Measurements from ENCODE around the gene STK40.
A peak's percentile ranks its signal among the peaks of the same experiment; 100 is the strongest.

DNA sequence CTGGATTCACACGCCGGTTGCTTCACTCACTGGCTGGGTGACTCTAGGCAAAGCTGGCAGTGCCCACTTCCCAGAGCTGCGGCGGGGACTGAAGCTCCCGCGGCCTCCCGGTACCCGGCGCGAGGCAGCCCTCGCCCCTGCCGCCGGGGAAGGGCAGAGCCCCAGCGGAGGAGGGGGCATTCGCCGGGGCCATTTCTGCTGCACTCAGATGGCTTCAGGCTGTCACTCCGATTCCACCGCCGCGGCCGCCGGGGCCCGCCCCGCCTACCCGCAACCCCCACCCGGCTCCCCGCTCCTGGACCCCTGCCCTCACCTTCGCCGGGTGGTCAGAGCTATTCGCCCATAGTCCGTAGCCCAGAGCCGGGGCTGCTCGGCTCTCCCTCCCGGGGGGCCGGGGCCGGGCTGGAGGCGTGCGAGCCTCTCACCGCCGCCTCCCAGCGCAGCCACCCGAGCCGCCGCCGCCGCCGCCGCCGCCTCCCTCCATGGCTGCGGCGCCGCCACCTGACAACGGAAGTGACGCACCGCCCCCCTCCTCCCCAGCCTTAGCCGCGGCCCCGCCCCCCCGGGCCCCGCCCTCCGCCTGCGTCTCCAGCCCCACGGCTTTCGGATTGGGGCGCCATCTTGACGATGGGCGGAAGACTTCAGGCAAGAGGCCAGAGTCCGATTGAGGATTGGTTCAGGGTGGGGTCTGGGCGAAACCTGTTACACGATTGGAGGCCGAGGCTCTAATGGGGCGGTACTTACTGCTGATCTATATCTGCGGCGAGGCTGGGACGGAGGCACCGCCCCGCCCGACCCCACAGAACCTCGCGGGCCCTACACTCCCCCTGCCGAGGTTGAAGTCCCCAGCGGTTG is at the start of gene STK40:
- TF ChIP-seq POLR2A (conservative IDR thresholded peaks at IDR 0.05) (no peak), RBBP5 (IDR thresholded peaks at IDR 0.05; ENCODE audit: borderline replicate concordance, insufficient read depth, low read length, poor library complexity, severe bottlenecking) (peak; percentile 59), NBN (IDR thresholded peaks at IDR 0.05; ENCODE audit: low read depth) (no peak), EZH2 (IDR thresholded peaks at IDR 0.05; ENCODE audit: borderline replicate concordance, low read depth, low read length) (no peak), U2AF1 (optimal IDR thresholded peaks at IDR 0.05; ENCODE audit: low read depth, low read length) (no peak), CHD1 (IDR thresholded peaks at IDR 0.05; ENCODE audit: low read length) (no peak), BHLHE40 (IDR thresholded peaks at IDR 0.05; ENCODE audit: low read length) (no peak), SMAD4 (CRISPR knock-in tag; conservative IDR thresholded peaks at IDR 0.05) (no peak; the same call in 1 of the 2 replicates), MTA1 (IDR thresholded peaks at IDR 0.05; ENCODE audit: borderline replicate concordance) (no peak), POLR2AphosphoS5 (IDR thresholded peaks at IDR 0.05; ENCODE audit: control insufficient read depth, insufficient read depth, low read depth, low read length) (no peak; the same call in 1 of the 2 replicates)
- TF ChIP-seq, protein P1, sequence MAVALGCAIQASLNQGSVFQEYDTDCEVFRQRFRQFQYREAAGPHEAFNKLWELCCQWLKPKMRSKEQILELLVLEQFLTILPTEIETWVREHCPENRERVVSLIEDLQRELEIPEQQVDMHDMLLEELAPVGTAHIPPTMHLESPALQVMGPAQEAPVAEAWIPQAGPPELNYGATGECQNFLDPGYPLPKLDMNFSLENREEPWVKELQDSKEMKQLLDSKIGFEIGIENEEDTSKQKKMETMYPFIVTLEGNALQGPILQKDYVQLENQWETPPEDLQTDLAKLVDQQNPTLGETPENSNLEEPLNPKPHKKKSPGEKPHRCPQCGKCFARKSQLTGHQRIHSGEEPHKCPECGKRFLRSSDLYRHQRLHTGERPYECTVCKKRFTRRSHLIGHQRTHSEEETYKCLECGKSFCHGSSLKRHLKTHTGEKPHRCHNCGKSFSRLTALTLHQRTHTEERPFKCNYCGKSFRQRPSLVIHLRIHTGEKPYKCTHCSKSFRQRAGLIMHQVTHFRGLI (CRISPR knock-in tag; IDR thresholded peaks at IDR 0.05) = no peak
- TF ChIP-seq, protein P2, sequence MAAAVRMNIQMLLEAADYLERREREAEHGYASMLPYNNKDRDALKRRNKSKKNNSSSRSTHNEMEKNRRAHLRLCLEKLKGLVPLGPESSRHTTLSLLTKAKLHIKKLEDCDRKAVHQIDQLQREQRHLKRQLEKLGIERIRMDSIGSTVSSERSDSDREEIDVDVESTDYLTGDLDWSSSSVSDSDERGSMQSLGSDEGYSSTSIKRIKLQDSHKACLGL (CRISPR knock-in tag; IDR thresholded peaks at IDR 0.05; ENCODE audit: borderline replicate concordance, poor library complexity, severe bottlenecking) = no peak
- TF ChIP-seq, protein P3, sequence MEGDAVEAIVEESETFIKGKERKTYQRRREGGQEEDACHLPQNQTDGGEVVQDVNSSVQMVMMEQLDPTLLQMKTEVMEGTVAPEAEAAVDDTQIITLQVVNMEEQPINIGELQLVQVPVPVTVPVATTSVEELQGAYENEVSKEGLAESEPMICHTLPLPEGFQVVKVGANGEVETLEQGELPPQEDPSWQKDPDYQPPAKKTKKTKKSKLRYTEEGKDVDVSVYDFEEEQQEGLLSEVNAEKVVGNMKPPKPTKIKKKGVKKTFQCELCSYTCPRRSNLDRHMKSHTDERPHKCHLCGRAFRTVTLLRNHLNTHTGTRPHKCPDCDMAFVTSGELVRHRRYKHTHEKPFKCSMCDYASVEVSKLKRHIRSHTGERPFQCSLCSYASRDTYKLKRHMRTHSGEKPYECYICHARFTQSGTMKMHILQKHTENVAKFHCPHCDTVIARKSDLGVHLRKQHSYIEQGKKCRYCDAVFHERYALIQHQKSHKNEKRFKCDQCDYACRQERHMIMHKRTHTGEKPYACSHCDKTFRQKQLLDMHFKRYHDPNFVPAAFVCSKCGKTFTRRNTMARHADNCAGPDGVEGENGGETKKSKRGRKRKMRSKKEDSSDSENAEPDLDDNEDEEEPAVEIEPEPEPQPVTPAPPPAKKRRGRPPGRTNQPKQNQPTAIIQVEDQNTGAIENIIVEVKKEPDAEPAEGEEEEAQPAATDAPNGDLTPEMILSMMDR (IDR thresholded peaks at IDR 0.05 in 2 of 3, conservative IDR thresholded peaks at IDR 0.05 in 1 of 3; ENCODE audit: insufficient read depth in 2 of 3, low read depth in 1 of 3, low read length in 3 of 3) = peak in 1 of 3 experiments; percentile 14; a peak in 1 of 6 replicates
- TF ChIP-seq, protein P4, sequence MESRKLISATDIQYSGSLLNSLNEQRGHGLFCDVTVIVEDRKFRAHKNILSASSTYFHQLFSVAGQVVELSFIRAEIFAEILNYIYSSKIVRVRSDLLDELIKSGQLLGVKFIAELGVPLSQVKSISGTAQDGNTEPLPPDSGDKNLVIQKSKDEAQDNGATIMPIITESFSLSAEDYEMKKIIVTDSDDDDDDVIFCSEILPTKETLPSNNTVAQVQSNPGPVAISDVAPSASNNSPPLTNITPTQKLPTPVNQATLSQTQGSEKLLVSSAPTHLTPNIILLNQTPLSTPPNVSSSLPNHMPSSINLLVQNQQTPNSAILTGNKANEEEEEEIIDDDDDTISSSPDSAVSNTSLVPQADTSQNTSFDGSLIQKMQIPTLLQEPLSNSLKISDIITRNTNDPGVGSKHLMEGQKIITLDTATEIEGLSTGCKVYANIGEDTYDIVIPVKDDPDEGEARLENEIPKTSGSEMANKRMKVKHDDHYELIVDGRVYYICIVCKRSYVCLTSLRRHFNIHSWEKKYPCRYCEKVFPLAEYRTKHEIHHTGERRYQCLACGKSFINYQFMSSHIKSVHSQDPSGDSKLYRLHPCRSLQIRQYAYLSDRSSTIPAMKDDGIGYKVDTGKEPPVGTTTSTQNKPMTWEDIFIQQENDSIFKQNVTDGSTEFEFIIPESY (CRISPR knock-in tag; IDR thresholded peaks at IDR 0.05) = no peak
